ENCODE data around the gene ZC3H10.

The ZC3H10 gene

GRCh38 chr12:56163533-56164344, 45.7 kb downstream of the ZC3H10 start:
- TF ChIP-seq CTCF (IDR thresholded peaks at IDR 0.05; ENCODE audit: low read length, missing control alignments) = no peak
- DNase-seq (ENCODE audit: low read depth) = no peak
- H3K4me3 ChIP-seq (replicated peaks; ENCODE audit: low read depth, low read length) = no peak overlapping the region

DNA sequence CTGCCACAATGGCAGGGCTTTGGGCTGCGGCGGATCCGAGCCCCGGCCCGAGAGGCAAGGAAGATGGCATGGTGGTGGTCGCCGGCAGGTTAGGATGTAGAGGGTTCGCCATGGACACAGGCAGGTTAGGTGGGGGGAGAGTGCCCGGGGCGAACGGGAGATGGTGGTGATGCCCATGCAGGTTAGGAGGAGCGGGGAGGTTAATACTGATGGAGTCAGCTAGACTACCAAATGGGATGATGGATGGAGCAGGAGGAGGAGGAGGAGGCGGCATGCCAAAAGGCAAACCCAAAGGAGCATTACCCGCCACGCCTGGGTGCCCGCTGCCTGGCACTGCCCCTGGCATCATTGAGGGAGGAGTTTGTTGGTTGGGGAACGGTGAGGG, 46.3 kb downstream of the ZC3H10 start:
- H3K4me3 ChIP-seq (replicated peaks; ENCODE audit: low read depth, low read length) = no peak overlapping the region
- DNase-seq (ENCODE audit: low read depth) = no peak
- no peak for TF ChIP-seq CTCF (IDR thresholded peaks at IDR 0.05; ENCODE audit: low read length, missing control alignments)

GRCh38 chr12:56165369-56165768, 47.3 kb downstream of the ZC3H10 start:
- no peak overlapping the region for H3K4me3 ChIP-seq (replicated peaks; ENCODE audit: low read depth, low read length)
- DNase-seq (ENCODE audit: low read depth) = no peak
- no peak for TF ChIP-seq CTCF (IDR thresholded peaks at IDR 0.05; ENCODE audit: low read length, missing control alignments)

DNA sequence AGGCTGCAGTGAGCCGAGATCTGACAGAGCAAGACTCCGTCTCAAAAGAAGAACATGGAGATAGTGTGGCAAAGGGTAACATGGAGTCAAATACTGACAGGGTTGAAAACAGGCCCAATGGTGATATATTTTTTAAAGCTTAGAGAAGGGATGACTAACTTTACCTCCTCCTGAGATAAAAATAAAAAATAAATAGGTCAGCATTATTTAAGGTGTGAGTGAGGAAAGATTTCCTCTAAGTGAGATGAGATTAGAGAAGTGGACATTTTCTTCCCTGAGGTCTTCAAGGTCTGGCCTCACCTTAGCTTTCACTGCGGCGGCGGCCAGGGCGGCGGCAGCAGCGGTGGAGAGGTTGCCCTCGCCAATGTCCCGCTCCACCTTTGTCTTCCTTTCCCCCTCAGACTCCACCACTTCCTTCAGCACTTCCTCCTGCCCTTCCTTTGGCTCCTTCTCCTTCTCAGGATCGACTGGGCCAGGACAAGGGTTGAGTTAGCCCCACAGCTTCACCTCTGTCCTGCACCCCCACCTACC, 51.2 kb downstream of the ZC3H10 start:
- no peak for DNase-seq (ENCODE audit: low read depth)
- H3K4me3 ChIP-seq (replicated peaks; ENCODE audit: low read depth, low read length) = no peak overlapping the region
- no peak for TF ChIP-seq CTCF (IDR thresholded peaks at IDR 0.05; ENCODE audit: low read length, missing control alignments)

DNA sequence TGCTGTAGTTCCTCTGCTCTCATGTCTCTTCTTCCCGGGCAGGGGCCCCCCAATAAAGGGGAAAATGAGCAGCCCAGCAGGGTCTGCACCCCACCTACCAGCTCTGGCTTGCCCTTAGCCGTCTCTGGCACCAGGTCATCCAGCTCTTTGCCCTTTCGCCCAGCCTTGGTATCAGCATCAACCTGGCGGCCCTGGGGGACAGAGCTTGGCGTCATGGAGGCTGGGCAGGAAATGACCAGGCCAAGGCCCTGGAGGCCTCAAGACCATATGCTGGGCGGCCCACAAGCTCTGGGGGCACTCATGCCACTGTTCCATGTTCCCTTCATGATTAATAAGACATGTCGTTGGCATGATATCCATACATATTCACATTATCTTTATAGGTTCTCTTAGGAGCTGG, 54.8 kb downstream of the ZC3H10 start:
- no peak overlapping the region for H3K4me3 ChIP-seq (replicated peaks; ENCODE audit: low read depth, low read length)
- TF ChIP-seq CTCF (IDR thresholded peaks at IDR 0.05; ENCODE audit: low read length, missing control alignments) = no peak
- no peak for DNase-seq (ENCODE audit: low read depth)

Data from fibroblast of pulmonary artery (primary cell).